Measurements from ENCODE around the gene ZFYVE1. TPM values are rescaled to one million over a fixed set of nuclear protein-coding genes. Genes with fewer than 3 reads are reported as not detected.
"Not testable (repeated sequence)": the region's sequence is repeated elsewhere in the genome, so short reads cannot be mapped to it uniquely, and the experiment has no call there.

ZFYVE1 gene
- total RNA-seq, 1 experiment from 2014 or later = 13.0 TPM

DNA sequence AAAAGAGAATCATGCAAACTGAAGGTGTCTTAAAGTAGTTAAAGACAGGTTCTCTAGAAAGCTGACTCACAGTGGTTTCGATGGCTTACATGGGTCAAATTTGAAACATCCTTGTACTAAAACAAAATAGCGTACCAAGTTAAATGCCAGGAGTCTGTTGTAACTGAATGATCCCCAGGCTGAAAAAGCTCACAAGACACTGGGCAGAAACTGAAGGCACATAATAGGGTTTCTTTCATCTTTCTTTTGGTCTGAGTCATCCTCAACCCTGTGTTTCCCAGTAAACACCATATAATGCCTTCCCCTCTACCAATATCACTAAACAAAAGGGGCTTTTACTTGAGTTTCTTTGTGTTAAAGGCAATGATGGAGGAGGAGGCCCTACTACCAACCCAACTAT is 12.8 kb downstream of the ZFYVE1 start:
- DNase-seq (no peak), ATAC-seq (peak; percentile 48)
- Histone ChIP-seq H3K9ac (ENCODE audit: low read length) (no peak overlapping the region), H3K79me2 (ENCODE audit: low read length) (no peaks in the 10 kb centered on the region), H3K27ac (ENCODE audit: low read length) (no peak overlapping the region), H4K20me1 (ENCODE audit: low read length) (no peaks in the 10 kb centered on the region), H2AFZ (ENCODE audit: low read length) (no peak overlapping the region), H3K27me3 (ENCODE audit: low read length) (no peaks in the 10 kb centered on the region), H3F3A (ENCODE audit: low read length, unreplicated experiment) (no peaks in the 10 kb centered on the region), H3K9me3 (ENCODE audit: low read length) (no peaks in the 10 kb centered on the region), H3K9me2 (replicated peaks; ENCODE audit: low read length) (no peaks in the 10 kb centered on the region), H3K4me1 (ENCODE audit: insufficient read depth, low read length) (peaks cover 8% of the 10 kb centered on the region), H3K36me3 (ENCODE audit: low read depth, low read length) (peaks cover 3% of the 10 kb centered on the region), H3K4me2 (ENCODE audit: low read length) (no peak overlapping the region), H3K4me3 (ENCODE audit: low read length) (no peak overlapping the region)
- ChIA-PET POLR2A (ENCODE audit: unreplicated experiment) (interaction anchor here (0.8 kb wide), 1 partner anchor 26 kb away, joined by 10 read pairs; no protein-coding TSS in a partner anchor), CTCF (interaction anchor here (0.5 kb wide), 1 partner anchor 16 kb away, joined by 3 read pairs; no protein-coding TSS in a partner anchor)
- intact Hi-C loops (cut with micrococcal nuclease) = no loop called here
- TF ChIP-seq, protein P1, sequence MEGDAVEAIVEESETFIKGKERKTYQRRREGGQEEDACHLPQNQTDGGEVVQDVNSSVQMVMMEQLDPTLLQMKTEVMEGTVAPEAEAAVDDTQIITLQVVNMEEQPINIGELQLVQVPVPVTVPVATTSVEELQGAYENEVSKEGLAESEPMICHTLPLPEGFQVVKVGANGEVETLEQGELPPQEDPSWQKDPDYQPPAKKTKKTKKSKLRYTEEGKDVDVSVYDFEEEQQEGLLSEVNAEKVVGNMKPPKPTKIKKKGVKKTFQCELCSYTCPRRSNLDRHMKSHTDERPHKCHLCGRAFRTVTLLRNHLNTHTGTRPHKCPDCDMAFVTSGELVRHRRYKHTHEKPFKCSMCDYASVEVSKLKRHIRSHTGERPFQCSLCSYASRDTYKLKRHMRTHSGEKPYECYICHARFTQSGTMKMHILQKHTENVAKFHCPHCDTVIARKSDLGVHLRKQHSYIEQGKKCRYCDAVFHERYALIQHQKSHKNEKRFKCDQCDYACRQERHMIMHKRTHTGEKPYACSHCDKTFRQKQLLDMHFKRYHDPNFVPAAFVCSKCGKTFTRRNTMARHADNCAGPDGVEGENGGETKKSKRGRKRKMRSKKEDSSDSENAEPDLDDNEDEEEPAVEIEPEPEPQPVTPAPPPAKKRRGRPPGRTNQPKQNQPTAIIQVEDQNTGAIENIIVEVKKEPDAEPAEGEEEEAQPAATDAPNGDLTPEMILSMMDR (conservative IDR thresholded peaks at IDR 0.05; ENCODE audit: low read depth, low read length) = no peak
- TF ChIP-seq EZH2phosphoT487 (IDR thresholded peaks at IDR 0.05; ENCODE audit: borderline replicate concordance, low read length) = no peak
- no peak for TF ChIP-seq EZH2 (IDR thresholded peaks at IDR 0.05; ENCODE audit: low read length, unreplicated experiment)
- BruUV-seq (replicated peaks) = no TSS peak

DNA sequence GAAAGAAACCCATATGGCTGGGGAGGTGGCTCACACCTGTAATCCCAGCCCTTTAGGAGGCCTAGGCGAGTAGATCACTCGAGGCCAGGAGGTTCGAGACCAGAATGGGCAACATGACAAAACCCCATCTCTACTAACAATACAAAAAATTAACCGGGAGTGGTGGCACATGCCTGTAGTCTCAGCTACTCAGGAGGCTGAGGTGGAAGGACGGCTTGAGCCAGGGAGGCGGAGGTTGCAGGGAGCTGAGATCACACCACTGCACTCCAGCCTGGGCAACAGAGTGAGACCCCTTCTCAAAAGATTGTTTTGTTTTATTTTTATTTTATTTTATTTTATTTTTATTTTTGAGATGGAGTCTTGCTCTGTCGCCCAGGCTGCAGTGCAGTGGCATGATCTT is 15.7 kb downstream of the ZFYVE1 start:
- H3K27ac ChIP-seq (ENCODE audit: low read length); BruUV-seq (replicated peaks); CTCF ChIA-PET; H3K9me2 ChIP-seq (replicated peaks; ENCODE audit: low read length); H3F3A ChIP-seq (ENCODE audit: low read length, unreplicated experiment); DNase-seq; H3K4me1 ChIP-seq (ENCODE audit: insufficient read depth, low read length); H3K9me3 ChIP-seq (ENCODE audit: low read length); H3K36me3 ChIP-seq (ENCODE audit: low read depth, low read length); H3K79me2 ChIP-seq (ENCODE audit: low read length); H2AFZ ChIP-seq (ENCODE audit: low read length); H3K27me3 ChIP-seq (ENCODE audit: low read length); H3K4me3 ChIP-seq (ENCODE audit: low read length); H3K4me2 ChIP-seq (ENCODE audit: low read length); intact Hi-C loops (cut with micrococcal nuclease); H3K9ac ChIP-seq (ENCODE audit: low read length); POLR2A ChIA-PET (ENCODE audit: unreplicated experiment); ATAC-seq; H4K20me1 ChIP-seq (ENCODE audit: low read length): not testable (repeated sequence)

DNA sequence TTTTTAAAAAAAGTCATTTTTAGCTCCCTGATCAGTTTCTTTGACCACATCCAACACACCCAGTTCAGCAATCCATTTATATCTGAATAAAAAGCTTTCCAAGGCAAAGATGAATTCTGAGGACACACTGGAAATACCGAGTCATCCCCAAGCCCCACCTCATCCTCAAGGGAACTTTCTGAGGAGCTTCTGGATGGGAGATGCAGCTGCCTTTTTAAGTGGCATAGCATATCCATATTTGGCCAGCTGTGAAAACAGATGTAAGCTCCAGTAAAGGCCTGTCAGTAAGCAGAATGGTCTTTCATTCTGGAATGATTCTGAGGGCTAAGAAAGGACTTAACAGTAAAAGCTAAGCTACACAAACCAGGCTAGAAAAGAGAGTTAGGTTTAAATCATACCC is 18.4 kb downstream of the ZFYVE1 start:
- Histone ChIP-seq H3K79me2 (ENCODE audit: low read length) (no peaks in the 10 kb centered on the region), H3K9ac (ENCODE audit: low read length) (no peak overlapping the region), H3K9me2 (replicated peaks; ENCODE audit: low read length) (no peaks in the 10 kb centered on the region), H3F3A (ENCODE audit: low read length, unreplicated experiment) (no peaks in the 10 kb centered on the region), H3K4me1 (ENCODE audit: insufficient read depth, low read length) (no peaks in the 10 kb centered on the region), H3K4me2 (ENCODE audit: low read length) (no peak overlapping the region), H3K27ac (ENCODE audit: low read length) (no peak overlapping the region), H3K36me3 (ENCODE audit: low read depth, low read length) (no peaks in the 10 kb centered on the region), H3K4me3 (ENCODE audit: low read length) (no peak overlapping the region), H2AFZ (ENCODE audit: low read length) (no peak overlapping the region), H3K9me3 (ENCODE audit: low read length) (no peaks in the 10 kb centered on the region), H3K27me3 (ENCODE audit: low read length) (no peaks in the 10 kb centered on the region), H4K20me1 (ENCODE audit: low read length) (no peaks in the 10 kb centered on the region)
- DNase-seq = no peak
- TF ChIP-seq EZH2phosphoT487 (IDR thresholded peaks at IDR 0.05; ENCODE audit: borderline replicate concordance, low read length) (no peak), EZH2 (IDR thresholded peaks at IDR 0.05; ENCODE audit: low read length, unreplicated experiment) (no peak)
- TF ChIP-seq, protein P1 (conservative IDR thresholded peaks at IDR 0.05; ENCODE audit: low read depth, low read length) = no peak
- intact Hi-C loops (cut with micrococcal nuclease) = no loop called here
- BruUV-seq (replicated peaks) = no TSS peak
- ChIA-PET POLR2A (ENCODE audit: unreplicated experiment) (interaction anchor here (0.6 kb wide), 1 partner anchor 560 kb away, joined by 3 read pairs; the partner anchor contains the start of gene ACOT2), CTCF (no interaction called here)
- ATAC-seq = no peak
